Memory B cell (primary cell): Measurements from ENCODE around the gene CDC42BPB.
A peak's percentile ranks its signal among the peaks of the same experiment; 100 is the strongest.

Experiments
- ATAC-seq: fragments of 150-1000 bp; cut with Tn5 transposase; 2 replicates; pipeline ENCODE4 v1.10.0; 2021; ENCODE audit warnings: low read depth, mild to moderate bottlenecking, moderate library complexity
- DNase-seq, 2 donors: peaks; one replicate each; pipeline ENCODE4 v3.0.0; 2022; ENCODE audit warnings: low spot score in 2 of 2
- H3K27ac Mint-ChIP-seq: one replicate; pipeline ENCODE4 v1.8.0; 2022; ENCODE audit warnings: mild to moderate bottlenecking, moderate library complexity, mixed read lengths
- H3K27me3 Mint-ChIP-seq: one replicate; pipeline ENCODE4 v1.8.0; 2022; ENCODE audit warnings: mixed read lengths
- H3K36me3 Mint-ChIP-seq: one replicate; pipeline ENCODE4 v1.8.0; 2022; ENCODE audit warnings: mild to moderate bottlenecking, mixed read lengths
- H3K4me1 Mint-ChIP-seq: one replicate; pipeline ENCODE4 v1.8.0; 2022; ENCODE audit warnings: mixed read lengths
- H3K4me3 Mint-ChIP-seq: one replicate; pipeline ENCODE4 v1.8.0; 2022; ENCODE audit warnings: mild to moderate bottlenecking, moderate library complexity, mixed read lengths
- H3K9me3 Mint-ChIP-seq: one replicate; pipeline ENCODE4 v1.8.0; 2022; ENCODE audit warnings: mixed read lengths

The CDC42BPB gene

DNA sequence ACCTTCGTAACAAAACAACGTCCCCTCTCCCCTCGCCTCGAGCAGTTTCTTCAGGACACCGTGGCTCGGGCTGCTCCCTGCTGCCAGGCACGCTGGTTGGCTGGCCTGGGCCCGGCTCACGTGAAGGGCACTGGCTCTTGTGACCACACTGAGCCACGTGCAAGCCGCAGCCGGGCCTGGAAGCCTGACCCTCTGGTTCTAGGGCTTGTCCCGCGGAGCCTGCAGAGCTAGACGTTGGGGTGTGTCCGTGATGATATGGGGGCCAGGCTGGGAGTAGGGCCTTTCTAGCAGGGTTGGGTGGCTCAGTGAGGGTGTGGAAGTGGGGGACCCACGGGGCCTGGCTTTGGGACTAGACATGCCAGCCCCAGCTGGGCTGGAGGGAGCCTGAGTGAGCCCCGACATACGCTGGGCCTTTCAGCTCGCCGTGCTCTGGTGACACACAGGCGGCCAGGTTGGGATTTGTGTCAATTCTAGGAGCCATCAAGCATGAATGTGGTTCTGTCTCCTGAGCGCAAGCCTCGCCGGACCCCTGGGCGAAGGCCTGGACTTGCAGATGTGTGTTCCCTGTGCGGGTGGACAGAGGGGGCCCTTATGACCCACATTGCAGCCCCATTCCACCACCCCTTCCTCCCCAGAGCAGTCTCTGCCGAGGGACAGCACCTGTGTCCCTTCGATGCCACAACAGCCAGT, 148.4 kb downstream of the CDC42BPB start:
- H3K27me3 Mint-ChIP-seq, result no peaks in the 10 kb centered on the region
- H3K27ac Mint-ChIP-seq, result peak overlapping the region; percentile 14
- peaks cover 9% of the 10 kb centered on the region for H3K4me1 Mint-ChIP-seq
- no peak overlapping the region for H3K4me3 Mint-ChIP-seq
- ATAC-seq (no peak), DNase-seq (no peak)
- H3K9me3 Mint-ChIP-seq, result no peaks in the 10 kb centered on the region
- peaks cover 18% of the 10 kb centered on the region for H3K36me3 Mint-ChIP-seq

GRCh38 chr14:102907980-102908730, 149.2 kb downstream of the CDC42BPB start:
- H3K4me3 Mint-ChIP-seq, result no peak overlapping the region
- peaks cover 23% of the 10 kb centered on the region for H3K36me3 Mint-ChIP-seq
- ATAC-seq (no peak), DNase-seq (no peak)
- H3K27ac Mint-ChIP-seq, result peak overlapping the region; percentile 73
- H3K4me1 Mint-ChIP-seq, result peaks cover 13% of the 10 kb centered on the region
- no peaks in the 10 kb centered on the region for H3K27me3 Mint-ChIP-seq
- no peaks in the 10 kb centered on the region for H3K9me3 Mint-ChIP-seq

GRCh38 chr14:102907303-102907844, 150.0 kb downstream of the CDC42BPB start:
- Mint-ChIP-seq H3K9me3 (no peaks in the 10 kb centered on the region), H3K27me3 (no peaks in the 10 kb centered on the region), H3K4me3 (no peak overlapping the region), H3K4me1 (peaks cover 21% of the 10 kb centered on the region), H3K36me3 (peaks cover 28% of the 10 kb centered on the region), H3K27ac (peak overlapping the region; percentile 73)
- ATAC-seq, result peak; percentile 83
- no peak for DNase-seq

DNA sequence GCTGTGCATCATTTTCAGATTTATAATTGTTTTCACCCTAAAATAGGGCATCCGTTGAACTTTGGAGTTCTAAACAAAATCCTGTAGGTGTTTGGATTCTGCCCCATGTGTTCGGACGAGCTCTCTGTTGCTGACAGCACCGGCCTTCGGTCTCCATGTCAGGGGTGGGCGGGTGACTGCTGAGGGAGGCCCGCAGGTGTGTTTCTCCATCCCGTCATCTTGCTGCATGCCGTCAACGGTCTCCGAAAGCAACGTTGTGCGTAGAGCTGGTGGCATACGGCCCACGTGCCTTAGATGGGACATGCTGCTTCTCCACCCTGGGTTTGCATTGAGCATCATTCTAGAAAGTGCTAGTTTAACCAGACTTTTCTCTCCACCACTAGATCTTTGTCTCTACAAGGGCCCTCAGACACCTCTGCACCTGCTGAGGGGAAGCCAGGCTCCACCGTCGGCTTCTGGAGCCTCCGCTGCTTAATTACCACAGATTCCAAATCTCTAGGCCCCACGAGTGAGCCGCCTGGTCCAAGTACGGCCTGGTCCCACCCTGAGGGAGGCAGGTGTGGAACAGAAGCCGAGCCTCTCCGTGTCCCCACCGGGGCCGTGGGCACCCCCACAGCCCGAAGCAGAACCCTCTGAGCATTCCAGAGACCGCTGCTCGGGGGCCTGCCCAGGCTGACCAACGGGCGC, 150.6 kb downstream of the CDC42BPB start:
- H3K27ac Mint-ChIP-seq, result no peak overlapping the region
- DNase-seq, result no peak

DNA sequence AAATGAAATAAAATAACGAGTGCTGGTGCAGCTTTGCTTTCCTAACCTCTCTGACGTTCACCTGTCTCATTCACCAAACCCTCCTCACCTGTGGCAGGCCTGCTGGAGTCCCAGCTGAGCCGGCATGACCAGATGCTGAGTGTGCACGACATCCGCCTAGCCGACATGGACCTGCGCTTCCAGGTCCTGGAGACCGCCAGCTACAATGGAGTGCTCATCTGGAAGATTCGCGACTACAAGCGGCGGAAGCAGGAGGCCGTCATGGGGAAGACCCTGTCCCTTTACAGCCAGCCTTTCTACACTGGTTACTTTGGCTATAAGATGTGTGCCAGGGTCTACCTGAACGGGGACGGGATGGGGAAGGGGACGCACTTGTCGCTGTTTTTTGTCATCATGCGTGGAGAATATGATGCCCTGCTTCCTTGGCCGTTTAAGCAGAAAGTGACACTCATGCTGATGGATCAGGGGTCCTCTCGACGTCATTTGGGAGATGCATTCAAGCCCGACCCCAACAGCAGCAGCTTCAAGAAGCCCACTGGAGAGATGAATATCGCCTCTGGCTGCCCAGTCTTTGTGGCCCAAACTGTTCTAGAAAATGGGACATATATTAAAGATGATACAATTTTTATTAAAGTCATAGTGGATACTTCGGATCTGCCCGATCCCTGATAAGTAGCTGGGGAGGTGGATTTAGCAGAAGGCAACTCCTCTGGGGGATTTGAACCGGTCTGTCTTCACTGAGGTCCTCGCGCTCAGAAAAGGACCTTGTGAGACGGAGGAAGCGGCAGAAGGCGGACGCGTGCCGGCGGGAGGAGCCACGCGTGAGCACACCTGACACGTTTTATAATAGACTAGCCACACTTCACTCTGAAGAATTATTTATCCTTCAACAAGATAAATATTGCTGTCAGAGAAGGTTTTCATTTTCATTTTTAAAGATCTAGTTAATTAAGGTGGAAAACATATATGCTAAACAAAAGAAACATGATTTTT, 151.9 kb downstream of the CDC42BPB start:
- DNase-seq (no peak), ATAC-seq (no peak)
- Mint-ChIP-seq H3K27ac (no peak overlapping the region), H3K27me3 (no peaks in the 10 kb centered on the region), H3K36me3 (peaks cover 24% of the 10 kb centered on the region), H3K4me1 (peaks cover 36% of the 10 kb centered on the region), H3K4me3 (no peak overlapping the region), H3K9me3 (no peaks in the 10 kb centered on the region)

More for the DNA sequence above, 150.6 kb downstream of the CDC42BPB start:
- no peak for ATAC-seq
- H3K4me3 Mint-ChIP-seq, result no peak overlapping the region
- H3K36me3 Mint-ChIP-seq, result peaks cover 28% of the 10 kb centered on the region
- no peaks in the 10 kb centered on the region for H3K9me3 Mint-ChIP-seq
- peaks cover 27% of the 10 kb centered on the region for H3K4me1 Mint-ChIP-seq
- no peaks in the 10 kb centered on the region for H3K27me3 Mint-ChIP-seq

GRCh38 chr14:102903889-102904512, 153.3 kb downstream of the CDC42BPB start:
- Mint-ChIP-seq H3K27me3 (no peaks in the 10 kb centered on the region), H3K9me3 (no peaks in the 10 kb centered on the region), H3K36me3 (peaks cover 24% of the 10 kb centered on the region), H3K4me1 (peaks cover 41% of the 10 kb centered on the region), H3K4me3 (no peak overlapping the region), H3K27ac (no peak overlapping the region)
- no peak for ATAC-seq
- DNase-seq, result no peak

- H3K36me3 Mint-ChIP-seq, result peaks cover 27% of the 10 kb centered on the region
- peaks cover 46% of the 10 kb centered on the region for H3K4me1 Mint-ChIP-seq
- H3K27me3 Mint-ChIP-seq, result no peaks in the 10 kb centered on the region
- H3K27ac Mint-ChIP-seq, result peak overlapping the region; percentile 93
- H3K4me3 Mint-ChIP-seq, result peak overlapping the region; percentile 6
- ATAC-seq, result no peak
- H3K9me3 Mint-ChIP-seq, result no peaks in the 10 kb centered on the region
- no peak for DNase-seq
Measured at GRCh38 chr14:102903248-102903888, 154.0 kb downstream of the CDC42BPB start.

GRCh38 chr14:102902523-102903247, 154.7 kb downstream of the CDC42BPB start:
- H3K27me3 Mint-ChIP-seq, result no peaks in the 10 kb centered on the region
- H3K4me3 Mint-ChIP-seq, result peak overlapping the region; percentile 58
- no peak for ATAC-seq
- peaks cover 45% of the 10 kb centered on the region for H3K4me1 Mint-ChIP-seq
- peaks cover 24% of the 10 kb centered on the region for H3K36me3 Mint-ChIP-seq
- no peak for DNase-seq
- H3K9me3 Mint-ChIP-seq, result no peaks in the 10 kb centered on the region
- peak overlapping the region; percentile 93 for H3K27ac Mint-ChIP-seq

DNA sequence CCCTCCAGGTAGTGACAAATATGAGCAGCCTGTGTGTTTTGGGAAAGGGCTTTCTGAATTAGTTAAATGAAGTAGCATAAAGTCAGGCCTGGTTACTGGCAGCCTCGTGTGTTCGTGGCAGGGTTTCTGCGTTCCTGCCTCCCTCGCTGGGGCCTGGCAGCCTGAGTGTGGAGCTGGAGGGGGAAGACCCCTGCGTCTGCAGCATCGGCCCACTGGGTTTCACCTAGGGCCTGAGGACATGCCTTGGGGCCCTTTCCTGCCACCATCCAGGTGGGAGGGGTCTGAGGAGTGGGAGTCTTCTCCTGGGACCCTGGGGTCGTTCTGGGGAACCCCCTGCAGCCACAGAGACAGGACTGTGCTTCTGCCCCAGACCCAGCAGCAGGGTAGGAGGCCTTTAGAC, 155.3 kb downstream of the CDC42BPB start:
- H3K36me3 Mint-ChIP-seq, result peaks cover 23% of the 10 kb centered on the region

GRCh38 chr14:102901633-102902032, 155.7 kb downstream of the CDC42BPB start:
- peaks cover 44% of the 10 kb centered on the region for H3K4me1 Mint-ChIP-seq

More for the DNA sequence above, 155.3 kb downstream of the CDC42BPB start:
- peaks cover 42% of the 10 kb centered on the region for H3K4me1 Mint-ChIP-seq
- H3K27me3 Mint-ChIP-seq, result no peaks in the 10 kb centered on the region
- H3K9me3 Mint-ChIP-seq, result no peaks in the 10 kb centered on the region
- DNase-seq (no peak), ATAC-seq (no peak)
- H3K4me3 Mint-ChIP-seq, result peak overlapping the region; percentile 58
- peak overlapping the region; percentile 93 for H3K27ac Mint-ChIP-seq

DNA sequence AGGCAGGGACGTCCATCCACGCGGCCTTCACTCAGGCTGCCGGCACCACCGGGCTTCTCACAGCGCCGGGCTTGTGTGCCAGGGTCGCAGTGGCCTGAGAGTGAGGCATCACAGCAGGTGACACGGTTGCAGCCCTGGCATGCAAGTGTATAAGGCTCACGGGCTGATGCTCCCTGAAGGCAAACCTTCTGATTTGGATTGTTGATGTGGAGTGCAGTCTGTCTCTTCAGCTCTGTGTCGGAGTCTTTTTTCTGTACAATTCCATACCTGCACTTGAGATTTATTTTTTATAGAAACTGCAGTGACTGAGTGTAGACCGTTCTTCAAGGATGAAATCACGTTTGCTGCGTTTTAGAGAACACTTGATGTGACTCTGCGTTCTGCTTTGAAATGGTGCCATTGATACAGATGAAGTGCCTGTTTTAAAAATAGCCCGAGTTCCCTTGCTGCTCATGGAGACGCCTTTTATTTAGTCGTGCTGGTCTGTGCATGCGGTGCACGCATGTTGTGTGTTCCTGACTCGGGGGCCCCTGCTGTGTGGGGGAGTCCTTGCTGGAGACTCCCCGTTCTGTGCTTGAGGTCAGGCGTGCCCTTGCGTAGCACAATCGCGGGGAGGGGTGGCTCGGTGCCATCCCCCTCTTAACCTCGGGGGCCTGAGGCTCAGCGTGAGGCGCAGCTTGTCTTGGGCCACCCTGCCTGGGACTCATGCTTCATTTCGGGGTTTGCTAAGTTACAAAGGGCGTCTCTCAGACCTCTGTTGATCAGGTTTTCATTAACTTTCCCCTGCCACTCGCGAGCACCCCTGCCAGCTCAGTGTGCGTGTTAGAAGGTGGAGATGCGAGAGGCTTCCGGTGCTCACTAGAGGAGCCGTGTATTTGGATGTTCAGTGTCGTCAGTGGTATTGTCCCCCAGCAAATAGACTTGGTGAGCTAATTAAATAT, 156.4 kb downstream of the CDC42BPB start:
- Mint-ChIP-seq H3K27me3 (no peaks in the 10 kb centered on the region), H3K27ac (peak overlapping the region; percentile 93), H3K9me3 (no peaks in the 10 kb centered on the region), H3K36me3 (peaks cover 23% of the 10 kb centered on the region), H3K4me3 (peak overlapping the region; percentile 58), H3K4me1 (peaks cover 46% of the 10 kb centered on the region)
- DNase-seq, result peak; percentile 49 to 52
- ATAC-seq, result peak; percentile 67

More at GRCh38 chr14:102901633-102902032, 155.7 kb downstream of the CDC42BPB start:
- Mint-ChIP-seq H3K36me3 (peaks cover 23% of the 10 kb centered on the region), H3K27ac (peak overlapping the region; percentile 93), H3K4me3 (peak overlapping the region; percentile 58), H3K27me3 (no peaks in the 10 kb centered on the region), H3K9me3 (no peaks in the 10 kb centered on the region)
- DNase-seq (peak; percentile 59 to 75), ATAC-seq (peak; percentile 83)
